GM08714 (cell line): ENCODE data around the gene METTL13.

Experiments used
- H3K4me3 ChIP-seq: fragments of 200-500 bp; sonication (Bioruptor generic); 2 replicates; pipeline ENCODE4 v1.5.1; 2014; ENCODE audit warnings: mild to moderate bottlenecking, low read length, inconsistent platforms
- ZNF274 ChIP-seq: IDR thresholded peaks from 2 replicates; pipeline ENCODE4 v1.6.1; 2012; ENCODE audit warnings: mild to moderate bottlenecking, low read depth, low read length

The METTL13 gene

GRCh38 chr1:171835891-171836290 lies 54.4 kb downstream of the METTL13 start:
- no peak overlapping the region for H3K4me3 ChIP-seq
- no peak for TF ChIP-seq ZNF274

DNA sequence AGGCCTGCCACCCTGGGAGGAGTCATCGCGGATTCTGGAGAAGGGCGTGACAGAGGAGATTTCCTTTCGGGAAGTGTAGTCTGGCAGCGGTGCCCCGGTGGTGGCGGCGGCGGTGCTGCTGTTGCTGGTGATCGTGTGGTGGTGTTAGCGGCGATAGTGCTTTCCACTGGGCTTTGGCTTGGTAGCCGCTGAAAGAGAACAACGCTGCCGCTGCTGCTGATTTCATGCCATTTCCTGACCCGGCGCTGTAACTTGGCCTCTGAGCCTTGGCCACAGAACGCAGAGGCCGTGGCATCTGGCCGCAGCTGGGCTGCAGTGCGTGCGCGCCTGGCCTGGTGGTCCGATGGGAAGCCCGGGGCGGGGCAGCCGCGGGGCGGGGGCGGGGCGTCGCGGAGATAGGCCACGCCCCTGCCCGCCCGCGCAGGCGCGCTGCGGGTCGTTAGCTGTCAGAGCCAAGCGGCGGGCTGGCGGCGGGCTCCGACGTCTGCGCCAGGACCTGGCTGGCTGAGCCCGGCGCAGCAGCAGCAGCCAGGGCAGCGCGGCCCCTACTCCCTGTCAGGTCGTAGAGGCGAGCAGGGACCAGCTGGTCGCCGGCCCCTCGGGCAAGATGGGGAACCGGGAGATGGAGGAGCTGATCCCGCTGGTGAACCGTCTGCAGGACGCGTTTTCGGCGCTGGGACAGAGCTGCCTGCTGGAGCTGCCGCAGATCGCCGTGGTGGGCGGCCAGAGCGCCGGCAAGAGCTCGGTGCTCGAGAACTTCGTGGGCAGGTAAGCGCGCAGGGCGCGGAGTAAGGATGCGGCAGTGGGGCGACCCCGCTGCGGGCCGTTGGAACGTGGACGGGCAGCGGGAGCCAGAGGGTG lies 59.8 kb downstream of the METTL13 start, which contains the start of gene DNM3:
Gene DNM3 (plus strand): TSS at position 449 of the 861 bp plus-strand sequence. CDS start 159 bp downstream, at position 608.
- H3K4me3 ChIP-seq: peak within 1 kb of the TSS; percentile 61; the same call in 1 of the 2 replicates
- TF ChIP-seq ZNF274: no peak

DNA sequence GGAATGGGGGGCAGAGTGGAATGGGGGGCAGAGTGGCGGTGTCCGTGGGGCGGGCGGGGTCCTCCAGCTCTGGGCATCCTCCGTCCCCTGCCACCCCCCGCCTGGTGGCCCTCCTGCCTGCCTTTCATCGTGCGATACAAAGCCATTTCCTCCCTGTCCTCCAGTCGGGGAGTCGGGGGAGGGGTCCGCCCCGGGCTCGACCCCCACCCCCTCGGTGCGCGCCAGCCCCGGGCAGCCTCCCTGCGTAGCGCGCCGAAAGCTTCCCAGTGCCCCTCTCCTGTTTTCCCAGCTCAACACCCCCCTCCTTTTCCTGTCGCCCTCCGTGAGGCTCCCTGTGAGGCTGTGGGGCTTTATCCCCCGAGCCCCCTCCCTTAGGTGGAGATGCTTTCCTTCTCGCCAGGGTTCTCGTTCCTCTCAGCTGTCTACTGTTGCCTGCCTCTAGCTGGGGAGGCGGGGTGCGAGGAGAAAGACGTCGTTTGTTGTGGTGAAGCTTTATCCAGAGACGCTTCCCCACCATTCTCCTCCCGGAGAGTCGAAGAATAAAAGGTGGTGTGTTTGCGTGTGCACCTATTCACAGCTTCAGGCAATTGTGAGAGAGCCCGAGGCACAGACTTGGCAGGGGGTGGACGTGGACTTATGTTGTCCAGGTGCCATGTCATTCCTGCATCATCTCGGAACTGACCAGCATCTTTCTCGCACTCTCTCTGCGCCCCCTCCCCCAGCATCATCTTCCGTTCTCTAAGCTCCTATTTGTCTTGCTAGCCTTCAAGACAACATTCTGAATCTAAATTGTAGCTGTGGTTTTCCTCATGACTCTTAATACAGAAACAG lies 60.7 kb downstream of the METTL13 start:
- no peak for TF ChIP-seq ZNF274
- peak overlapping the region; percentile 61; the same call in 1 of the 2 replicates for H3K4me3 ChIP-seq

DNA sequence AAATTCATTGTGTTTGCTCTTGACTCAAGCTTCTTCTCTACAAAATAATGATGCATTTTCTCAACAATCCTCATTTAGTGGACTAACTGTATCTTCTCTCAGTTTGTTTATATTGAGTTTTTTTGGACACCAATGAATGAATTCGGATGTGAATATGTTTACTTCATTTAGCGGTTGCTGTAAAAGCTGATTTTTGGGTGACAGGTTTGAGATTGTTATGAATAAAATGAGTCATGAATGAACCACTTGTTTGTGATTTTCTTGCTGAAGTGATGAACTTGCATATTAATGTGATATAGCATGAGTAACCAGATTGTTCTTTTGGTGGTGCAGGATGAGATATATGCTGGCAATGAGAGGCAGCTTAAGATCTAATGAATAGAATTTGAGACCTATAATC lies 62.9 kb downstream of the METTL13 start:
- H3K4me3 ChIP-seq: no peak overlapping the region
- TF ChIP-seq ZNF274: no peak

DNA sequence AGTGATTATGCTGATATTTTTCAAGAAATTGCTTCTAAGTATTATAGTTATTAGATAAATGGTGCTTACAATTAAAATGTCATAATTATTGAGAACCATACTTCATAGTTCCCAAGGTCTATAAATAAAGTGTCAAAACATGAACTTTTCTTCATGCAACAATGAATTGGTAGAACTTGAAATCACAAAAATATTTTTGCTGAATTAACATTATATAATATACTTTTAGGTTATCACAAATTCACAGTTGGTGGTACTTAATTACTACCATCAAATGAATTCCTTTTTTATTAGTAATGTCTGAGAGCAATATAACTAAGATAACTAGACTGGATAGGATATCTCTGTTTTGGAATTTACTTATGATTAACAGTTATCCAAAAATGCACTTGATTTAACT lies 64.5 kb downstream of the METTL13 start:
- H3K4me3 ChIP-seq: no peak overlapping the region
- no peak for TF ChIP-seq ZNF274
